PC-9 (cell line): ENCODE data around the gene CLEC12A. TPM values are rescaled to one million over a fixed set of nuclear protein-coding genes. Genes with fewer than 3 reads are reported as not detected.

Source experiments
- BruUV-seq: library from RNA; stranded (reverse); fragments of 400-500 nt; replicated peaks from 2 replicates; lab custom pipeline; 2021; lab: Mats Ljungman, UMichigan
- CTCF ChIA-PET: fragments of 300-600 bp; sonication (Branson Sonifier 250); formaldehyde crosslinking; loops from one replicate; lab custom pipeline; 2022; ENCODE audit warnings: antibody characterized with exemption; lab: Charles Lee
- POLR2A ChIA-PET: fragments of 300-600 bp; sonication (Branson Sonifier 250); formaldehyde crosslinking; loops from one replicate; lab custom pipeline; 2022; ENCODE audit warnings: antibody characterized with exemption; ENCODE audit not compliant: unreplicated experiment; lab: Charles Lee
- DNase-seq, 2 experiments: peaks; one replicate each; pipeline versions ENCODE4 v3.0.0 to v3.0.0-alpha.2; 2015 to 2022; ENCODE audit warnings: mixed read lengths in 1 of 2
- H2AFZ ChIP-seq: fragments of 200-600 bp; sonication (generic); 2 replicates; pipeline ENCODE4 v1.8.1; 2017; ENCODE audit warnings: antibody characterized with exemption
- H3F3A ChIP-seq: fragments of 200-600 bp; sonication (generic); 2 replicates; pipeline ENCODE4 v1.8.1; 2017; ENCODE audit warnings: antibody characterized with exemption, mild to moderate bottlenecking, low read depth; ENCODE audit not compliant: insufficient read depth
- H3K27ac ChIP-seq: fragments of 200-600 bp; sonication (generic); 2 replicates; pipeline ENCODE4 v1.6.1; 2016; ENCODE audit warnings: mixed run types
- H3K27me3 ChIP-seq: fragments of 200-600 bp; sonication (generic); 2 replicates; pipeline ENCODE4 v1.6.1; 2016; ENCODE audit warnings: low read depth, mixed run types; ENCODE audit not compliant: insufficient read depth
- H3K36me3 ChIP-seq: fragments of 200-600 bp; sonication (generic); 2 replicates; pipeline ENCODE4 v1.6.1; 2016; ENCODE audit warnings: low read depth, mixed run types
- H3K4me1 ChIP-seq: fragments of 200-600 bp; sonication (generic); replicated peaks from 2 replicates; pipeline ENCODE4 v1.6.1; 2016; ENCODE audit warnings: mixed run types; ENCODE audit not compliant: insufficient read depth
- H3K4me2 ChIP-seq: fragments of 200-600 bp; sonication (generic); 2 replicates; pipeline ENCODE4 v1.6.1; 2017; ENCODE audit warnings: mixed run types
- H3K4me3 ChIP-seq: fragments of 200-600 bp; sonication (generic); 2 replicates; pipeline ENCODE4 v1.6.1; 2016; ENCODE audit warnings: mixed run types
- H3K79me2 ChIP-seq: fragments of 200-600 bp; sonication (generic); 2 replicates; pipeline ENCODE4 v1.6.1; 2017; ENCODE audit warnings: low read depth, mixed run types
- H3K9me2 ChIP-seq: fragments of 200-600 bp; sonication (generic); 2 replicates; pipeline ENCODE4 v1.8.1; 2017; ENCODE audit warnings: mild to moderate bottlenecking; ENCODE audit not compliant: insufficient read depth
- H3K9me3 ChIP-seq: fragments of 200-600 bp; sonication (generic); 2 replicates; pipeline ENCODE4 v1.8.1; 2016; ENCODE audit warnings: low read depth; ENCODE audit not compliant: insufficient read depth
- H4K20me1 ChIP-seq: fragments of 200-600 bp; sonication (generic); 2 replicates; pipeline ENCODE4 v1.8.1; 2017; ENCODE audit not compliant: insufficient read depth
- EZH2 ChIP-seq: fragments of 200-600 bp; sonication (generic); IDR thresholded peaks from 2 replicates; pipeline ENCODE4 v1.8.0; 2017; ENCODE audit warnings: antibody characterized with exemption, low read depth
- intact Hi-C: fragments of 100-400 bp; cut with micrococcal nuclease; formaldehyde crosslinking; loops from one replicate; pipeline ENCODE4 v1.10.0; 2022; ENCODE audit not compliant: unreplicated experiment
- total RNA-seq: library from RNA; stranded (reverse); gene quantifications from 2 replicates; pipeline ENCODE4 v1.2.3, GENCODE V29; 2021
- TF ChIP-seq, protein P1 (sequence below): fragments of 200-600 bp; sonication (generic); conservative IDR thresholded peaks from 2 replicates; pipeline ENCODE4 v1.6.1; 2017; ENCODE audit warnings: mixed run types, antibody characterized with exemption, mild to moderate bottlenecking, moderate library complexity

Gene CLEC12A
- total RNA-seq, 1 experiment from 2014 or later = 0.55 TPM

DNA sequence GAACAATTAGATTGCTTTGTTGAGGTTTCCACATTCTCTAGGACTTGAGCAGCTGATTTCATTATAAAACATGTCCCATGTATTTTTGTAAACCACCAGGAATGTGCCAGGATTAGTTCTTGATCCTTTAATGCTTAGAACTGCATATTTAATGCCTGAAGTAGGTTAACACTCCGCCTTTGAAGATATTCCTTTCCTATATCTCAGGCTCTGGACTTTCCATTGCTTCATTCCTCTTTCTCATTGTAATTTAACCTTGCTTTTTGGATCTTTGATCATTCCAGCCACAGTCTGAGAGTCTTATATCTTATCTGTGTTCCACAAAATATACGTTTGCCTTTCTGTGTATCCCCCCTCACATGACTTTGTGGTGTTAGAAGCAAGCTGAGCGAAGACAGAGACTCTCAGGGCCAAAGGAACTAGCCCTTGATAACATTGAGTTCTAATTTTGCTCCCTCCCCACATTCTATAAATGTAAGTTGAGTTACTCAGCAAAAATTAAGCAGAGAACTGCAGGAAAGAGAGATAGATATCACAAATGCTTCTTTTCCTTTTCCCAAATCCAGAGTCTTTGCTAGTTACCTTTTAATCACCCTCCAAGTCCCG is 30.1 kb downstream of the CLEC12A start:
- H3K36me3 ChIP-seq = no peaks in the 10 kb centered on the region
- no peak overlapping the region for H3K27ac ChIP-seq
- H3K9me3 ChIP-seq = no peaks in the 10 kb centered on the region
- DNase-seq = no peak
- no peaks in the 10 kb centered on the region for H3F3A ChIP-seq
- TF ChIP-seq, protein P1, sequence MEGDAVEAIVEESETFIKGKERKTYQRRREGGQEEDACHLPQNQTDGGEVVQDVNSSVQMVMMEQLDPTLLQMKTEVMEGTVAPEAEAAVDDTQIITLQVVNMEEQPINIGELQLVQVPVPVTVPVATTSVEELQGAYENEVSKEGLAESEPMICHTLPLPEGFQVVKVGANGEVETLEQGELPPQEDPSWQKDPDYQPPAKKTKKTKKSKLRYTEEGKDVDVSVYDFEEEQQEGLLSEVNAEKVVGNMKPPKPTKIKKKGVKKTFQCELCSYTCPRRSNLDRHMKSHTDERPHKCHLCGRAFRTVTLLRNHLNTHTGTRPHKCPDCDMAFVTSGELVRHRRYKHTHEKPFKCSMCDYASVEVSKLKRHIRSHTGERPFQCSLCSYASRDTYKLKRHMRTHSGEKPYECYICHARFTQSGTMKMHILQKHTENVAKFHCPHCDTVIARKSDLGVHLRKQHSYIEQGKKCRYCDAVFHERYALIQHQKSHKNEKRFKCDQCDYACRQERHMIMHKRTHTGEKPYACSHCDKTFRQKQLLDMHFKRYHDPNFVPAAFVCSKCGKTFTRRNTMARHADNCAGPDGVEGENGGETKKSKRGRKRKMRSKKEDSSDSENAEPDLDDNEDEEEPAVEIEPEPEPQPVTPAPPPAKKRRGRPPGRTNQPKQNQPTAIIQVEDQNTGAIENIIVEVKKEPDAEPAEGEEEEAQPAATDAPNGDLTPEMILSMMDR = no peak
- no peak for TF ChIP-seq EZH2
- CTCF ChIA-PET = interaction anchor here (0.5 kb wide), 1 partner anchor 912 kb away, joined by 3 read pairs; no protein-coding TSS in a partner anchor
- POLR2A ChIA-PET = interaction anchor here (0.6 kb wide), 1 partner anchor 61 kb away, joined by 4 read pairs; no protein-coding TSS in a partner anchor
- no peaks in the 10 kb centered on the region for H4K20me1 ChIP-seq
- no peaks in the 10 kb centered on the region for H3K4me1 ChIP-seq
- no peaks in the 10 kb centered on the region for H3K27me3 ChIP-seq
- intact Hi-C loops = no loop called here
- no peak overlapping the region for H3K4me2 ChIP-seq
- no peaks in the 10 kb centered on the region for H3K9me2 ChIP-seq
- H3K4me3 ChIP-seq = no peak overlapping the region
- no TSS peak for BruUV-seq
- peak overlapping the region; percentile 30; the same call in 1 of the 2 replicates for H2AFZ ChIP-seq
- H3K79me2 ChIP-seq = no peaks in the 10 kb centered on the region

DNA sequence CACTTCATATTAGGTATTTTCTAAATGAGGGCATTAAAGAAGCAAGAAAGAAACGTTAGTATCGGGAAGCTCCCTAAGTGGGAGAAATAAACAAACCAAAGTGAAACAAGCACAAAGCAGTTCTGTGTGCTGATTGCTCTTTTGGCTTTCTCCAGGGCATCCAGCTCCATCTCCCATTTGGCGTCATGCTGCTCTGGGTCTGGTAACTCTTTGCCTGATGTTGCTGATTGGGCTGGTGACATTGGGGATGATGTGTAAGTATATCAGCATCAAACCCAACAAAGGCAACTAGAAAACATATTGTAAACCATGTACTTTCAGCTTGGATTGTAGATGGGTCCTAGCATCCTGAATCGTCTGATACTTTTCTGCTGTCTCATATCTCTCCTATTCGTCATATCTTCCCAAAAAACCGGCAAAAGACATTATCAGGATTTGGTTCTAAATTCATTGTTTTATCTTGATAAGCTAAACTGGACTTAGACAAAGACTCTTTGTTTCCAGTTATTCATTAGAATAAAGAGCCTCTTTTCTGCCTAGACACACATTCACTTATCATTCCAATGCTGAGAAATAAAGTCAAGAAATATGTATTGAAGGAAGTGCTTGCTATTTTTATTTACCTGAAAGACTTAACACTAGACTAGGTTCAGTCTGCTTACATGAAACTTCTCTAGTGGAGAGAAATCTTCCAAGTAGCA is 41.6 kb downstream of the CLEC12A start:
- CTCF ChIA-PET = no interaction called here
- intact Hi-C loops = loop anchor here (5.0 to 10.0 kb wide), 3 partner anchors 200 to 552 kb away; no protein-coding TSS in a partner anchor

GRCh38 chr12:10015450-10015849 is 44.2 kb downstream of the CLEC12A start:
- ChIA-PET CTCF (interaction anchor here (0.5 kb wide), 1 partner anchor 192 kb away, joined by 4 read pairs; no protein-coding TSS in a partner anchor), POLR2A (no interaction called here)
- H3K79me2 ChIP-seq = no peaks in the 10 kb centered on the region
- no peak for TF ChIP-seq EZH2
- TF ChIP-seq, protein P1 = no peak
- no peaks in the 10 kb centered on the region for H3F3A ChIP-seq
- no peaks in the 10 kb centered on the region for H4K20me1 ChIP-seq
- no TSS peak for BruUV-seq
- H3K4me1 ChIP-seq = 0 out of 2 replicates have a peak, but pooled peaks cover 5% of the 10 kb centered on the region
- intact Hi-C loops = loop anchor here (10.0 kb wide), 1 partner anchor 549 kb away; no protein-coding TSS in a partner anchor
- H3K4me2 ChIP-seq = no peak overlapping the region
- no peak overlapping the region for H2AFZ ChIP-seq
- no peaks in the 10 kb centered on the region for H3K36me3 ChIP-seq
- DNase-seq = no peak
- no peak overlapping the region for H3K4me3 ChIP-seq
- no peak overlapping the region for H3K27ac ChIP-seq
- no peaks in the 10 kb centered on the region; the same call in 1 of the 2 replicates for H3K9me3 ChIP-seq
- H3K27me3 ChIP-seq = no peaks in the 10 kb centered on the region
- H3K9me2 ChIP-seq = no peaks in the 10 kb centered on the region

More for the DNA sequence above, 41.6 kb downstream of the CLEC12A start:
- no peaks in the 10 kb centered on the region for H3K36me3 ChIP-seq
- no peaks in the 10 kb centered on the region for H3K9me2 ChIP-seq
- H3K79me2 ChIP-seq = no peaks in the 10 kb centered on the region
- TF ChIP-seq, protein P1 = no peak
- TF ChIP-seq EZH2 = no peak
- no TSS peak for BruUV-seq
- H3K9me3 ChIP-seq = no peaks in the 10 kb centered on the region; the same call in 1 of the 2 replicates
- H3K4me2 ChIP-seq = no peak overlapping the region
- no peak overlapping the region for H3K27ac ChIP-seq
- no peak overlapping the region for H3K4me3 ChIP-seq
- H4K20me1 ChIP-seq = no peaks in the 10 kb centered on the region
- H3F3A ChIP-seq = no peaks in the 10 kb centered on the region
- DNase-seq = no peak
- H3K4me1 ChIP-seq = 0 out of 2 replicates have a peak, but pooled peaks cover 5% of the 10 kb centered on the region
- POLR2A ChIA-PET = interaction anchor here (0.6 to 0.7 kb wide), 2 partner anchors 723 to 1228 kb away, joined by 3 read pairs; no protein-coding TSS in a partner anchor
- no peaks in the 10 kb centered on the region for H3K27me3 ChIP-seq
- peak overlapping the region; percentile 66 for H2AFZ ChIP-seq
